Measurements from ENCODE around the gene ADGRE2. TPM values are rescaled to one million over a fixed set of nuclear protein-coding genes. Genes with fewer than 3 reads are reported as not detected.

ADGRE2 gene
- total RNA-seq, 1 experiment from 2014 or later, result 0.26 TPM

GRCh38 chr19:14703833-14704232 lies 74.5 kb downstream of the ADGRE2 start:
- no peaks in the 10 kb centered on the region for H3K79me2 ChIP-seq (ENCODE audit: low read depth)
- no peak overlapping the region for H2AFZ ChIP-seq
- H3K9me2 ChIP-seq (ENCODE audit: insufficient read depth), result no peaks in the 10 kb centered on the region
- no peaks in the 10 kb centered on the region for H3F3A ChIP-seq (ENCODE audit: insufficient read depth, low read depth)
- no TSS peak for BruUV-seq (replicated peaks)
- intact Hi-C loops (cut with micrococcal nuclease; ENCODE audit: unreplicated experiment), result no loop called here
- no peaks in the 10 kb centered on the region for H3K4me1 ChIP-seq (replicated peaks; ENCODE audit: insufficient read depth)
- TF ChIP-seq EZH2 (IDR thresholded peaks at IDR 0.05; ENCODE audit: low read depth), result no peak
- TF ChIP-seq CTCF (conservative IDR thresholded peaks at IDR 0.05), result no peak
- H4K20me1 ChIP-seq (ENCODE audit: insufficient read depth), result no peaks in the 10 kb centered on the region
- H3K36me3 ChIP-seq (ENCODE audit: low read depth), result 0 out of 2 replicates have a peak, but pooled peaks cover 4% of the 10 kb centered on the region
- CTCF ChIA-PET, result no interaction called here
- no peak overlapping the region for H3K27ac ChIP-seq
- DNase-seq, result no peak
- POLR2A ChIA-PET (ENCODE audit: unreplicated experiment), result no interaction called here
- H3K9me3 ChIP-seq (ENCODE audit: insufficient read depth, low read depth), result no peaks in the 10 kb centered on the region
- no peak overlapping the region for H3K4me3 ChIP-seq
- no peaks in the 10 kb centered on the region for H3K27me3 ChIP-seq (ENCODE audit: insufficient read depth, low read depth)
- H3K4me2 ChIP-seq, result no peak overlapping the region

- H4K20me1 ChIP-seq (ENCODE audit: insufficient read depth), result no peaks in the 10 kb centered on the region
- no peak overlapping the region for H3K4me3 ChIP-seq
- H3K4me1 ChIP-seq (replicated peaks; ENCODE audit: insufficient read depth), result no peaks in the 10 kb centered on the region
- H3K36me3 ChIP-seq (ENCODE audit: low read depth), result 0 out of 2 replicates have a peak, but pooled peaks cover 4% of the 10 kb centered on the region
- H3K79me2 ChIP-seq (ENCODE audit: low read depth), result no peaks in the 10 kb centered on the region
- H3K9me2 ChIP-seq (ENCODE audit: insufficient read depth), result no peaks in the 10 kb centered on the region
- BruUV-seq (replicated peaks), result no TSS peak
- no peak overlapping the region for H3K27ac ChIP-seq
- H3K4me2 ChIP-seq, result no peak overlapping the region
- ChIA-PET POLR2A (ENCODE audit: unreplicated experiment) (no interaction called here), CTCF (no interaction called here)
- H3K9me3 ChIP-seq (ENCODE audit: insufficient read depth, low read depth), result no peaks in the 10 kb centered on the region
- H3F3A ChIP-seq (ENCODE audit: insufficient read depth, low read depth), result no peaks in the 10 kb centered on the region
- no peak overlapping the region for H2AFZ ChIP-seq
- DNase-seq, result no peak
- H3K27me3 ChIP-seq (ENCODE audit: insufficient read depth, low read depth), result no peaks in the 10 kb centered on the region
- intact Hi-C loops (cut with micrococcal nuclease; ENCODE audit: unreplicated experiment), result no loop called here
- TF ChIP-seq CTCF (conservative IDR thresholded peaks at IDR 0.05) (no peak), EZH2 (IDR thresholded peaks at IDR 0.05; ENCODE audit: low read depth) (no peak)
These were observed 77.5 kb downstream of the ADGRE2 start for GRCh38 chr19:14700711-14701375.

- H3K9me2 ChIP-seq (ENCODE audit: insufficient read depth), result no peaks in the 10 kb centered on the region
- no peak overlapping the region for H3K4me2 ChIP-seq
- 0 out of 2 replicates have a peak, but pooled peaks cover 4% of the 10 kb centered on the region for H3K36me3 ChIP-seq (ENCODE audit: low read depth)
- no peaks in the 10 kb centered on the region for H3F3A ChIP-seq (ENCODE audit: insufficient read depth, low read depth)
- H3K79me2 ChIP-seq (ENCODE audit: low read depth), result no peaks in the 10 kb centered on the region
- H3K9me3 ChIP-seq (ENCODE audit: insufficient read depth, low read depth), result no peaks in the 10 kb centered on the region
- no peaks in the 10 kb centered on the region for H3K27me3 ChIP-seq (ENCODE audit: insufficient read depth, low read depth)
- H3K27ac ChIP-seq, result no peak overlapping the region
- H2AFZ ChIP-seq, result no peak overlapping the region
- no peak overlapping the region for H3K4me3 ChIP-seq
- intact Hi-C loops (cut with micrococcal nuclease; ENCODE audit: unreplicated experiment), result no loop called here
- TF ChIP-seq CTCF (conservative IDR thresholded peaks at IDR 0.05) (no peak), EZH2 (IDR thresholded peaks at IDR 0.05; ENCODE audit: low read depth) (no peak)
- H3K4me1 ChIP-seq (replicated peaks; ENCODE audit: insufficient read depth), result no peaks in the 10 kb centered on the region
- H4K20me1 ChIP-seq (ENCODE audit: insufficient read depth), result no peaks in the 10 kb centered on the region
- ChIA-PET CTCF (no interaction called here), POLR2A (ENCODE audit: unreplicated experiment) (no interaction called here)
- no peak for DNase-seq
- no TSS peak for BruUV-seq (replicated peaks)
These were observed 78.7 kb downstream of the ADGRE2 start for GRCh38 chr19:14699641-14700040.
